Lower lobe of right lung (tissue), 2 donors: ENCODE measurements around the gene NFKB1. TPM values are rescaled to one million over a fixed set of nuclear protein-coding genes. Genes with fewer than 3 reads are reported as not detected.

Experiments
- ATAC-seq, 2 donors: fragments of 200-7000 bp; cut with Tn5 transposase; one replicate each; pipeline ENCODE4 v1.9.1; 2020 to 2022; ENCODE audit warnings: mild to moderate bottlenecking in 2 of 2, moderate library complexity in 2 of 2
- DNase-seq: peaks from one replicate; pipeline ENCODE4 v3.0.0-alpha.2; 2020
- H3K27ac ChIP-seq: fragments of 200-600 bp; one replicate; pipeline ENCODE4 v1.8.0; 2022
- H3K27me3 ChIP-seq: fragments of 200-600 bp; one replicate; pipeline ENCODE4 v1.8.0; 2022; ENCODE audit warnings: low read depth
- H3K36me3 ChIP-seq: fragments of 200-600 bp; one replicate; pipeline ENCODE4 v1.8.0; 2022; ENCODE audit warnings: mild to moderate bottlenecking
- H3K4me1 ChIP-seq: fragments of 200-600 bp; one replicate; pipeline ENCODE4 v1.8.0; 2022
- H3K4me3 ChIP-seq: fragments of 200-600 bp; one replicate; pipeline ENCODE4 v1.8.0; 2022; ENCODE audit warnings: mild to moderate bottlenecking
- H3K9me3 ChIP-seq: fragments of 200-600 bp; one replicate; pipeline ENCODE4 v1.8.0; 2022
- intact Hi-C: fragments of 100-400 bp; cut with DNase I; formaldehyde crosslinking; loops from one replicate; pipeline ENCODE4 v1.11.0; 2022
- total RNA-seq: library from RNA; stranded (reverse); fragmentation: NEBNext Ultra II Directional; extraction: Animal tissue kit (Norgen Biotek cat#: 25700); gene quantifications from one replicate; pipeline ENCODE4 v1.2.1, GENCODE V29; 2021
- TF ChIP-seq, protein P1 (sequence below): fragments of 200-600 bp; IDR thresholded peaks from one replicate; pipeline ENCODE4 v1.8.0; 2022; ENCODE audit warnings: antibody characterized with exemption, mild to moderate bottlenecking
- donor health status: DM: no; HTN: yes; CAD: no; lungs with severe emphysema.

NFKB1 gene
- total RNA-seq, 1 donor from 2014 or later = 48.9 TPM

DNA sequence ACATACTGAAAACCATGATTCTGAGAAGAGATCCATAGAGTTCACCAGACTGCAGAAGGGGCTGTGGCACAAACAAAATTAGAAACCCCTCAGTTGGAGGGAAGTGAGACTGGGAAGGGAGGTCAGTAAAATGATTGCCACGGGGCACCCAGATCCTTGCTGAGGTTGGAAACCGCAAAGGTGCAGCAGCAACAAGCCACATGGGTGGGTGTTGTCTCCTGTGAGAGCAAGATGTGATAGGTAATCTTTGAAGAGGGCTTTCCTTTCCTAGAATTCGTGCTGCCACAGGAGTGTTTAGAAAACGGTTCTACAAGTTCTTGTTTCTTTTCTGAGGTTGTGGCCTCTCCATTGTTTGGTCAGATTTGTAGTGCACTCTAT is 85.5 kb downstream of the NFKB1 start:
- intact Hi-C loops = loop anchor here (10.0 kb wide), 1 partner anchor 132 kb away; no protein-coding TSS in a partner anchor
- ATAC-seq = no peak
- Histone ChIP-seq H3K27me3 (no peaks in the 10 kb centered on the region), H3K9me3 (peaks cover 4% of the 10 kb centered on the region), H3K4me3 (no peak overlapping the region), H3K4me1 (no peaks in the 10 kb centered on the region), H3K27ac (no peak overlapping the region), H3K36me3 (peaks cover 83% of the 10 kb centered on the region)
- TF ChIP-seq, protein P1, sequence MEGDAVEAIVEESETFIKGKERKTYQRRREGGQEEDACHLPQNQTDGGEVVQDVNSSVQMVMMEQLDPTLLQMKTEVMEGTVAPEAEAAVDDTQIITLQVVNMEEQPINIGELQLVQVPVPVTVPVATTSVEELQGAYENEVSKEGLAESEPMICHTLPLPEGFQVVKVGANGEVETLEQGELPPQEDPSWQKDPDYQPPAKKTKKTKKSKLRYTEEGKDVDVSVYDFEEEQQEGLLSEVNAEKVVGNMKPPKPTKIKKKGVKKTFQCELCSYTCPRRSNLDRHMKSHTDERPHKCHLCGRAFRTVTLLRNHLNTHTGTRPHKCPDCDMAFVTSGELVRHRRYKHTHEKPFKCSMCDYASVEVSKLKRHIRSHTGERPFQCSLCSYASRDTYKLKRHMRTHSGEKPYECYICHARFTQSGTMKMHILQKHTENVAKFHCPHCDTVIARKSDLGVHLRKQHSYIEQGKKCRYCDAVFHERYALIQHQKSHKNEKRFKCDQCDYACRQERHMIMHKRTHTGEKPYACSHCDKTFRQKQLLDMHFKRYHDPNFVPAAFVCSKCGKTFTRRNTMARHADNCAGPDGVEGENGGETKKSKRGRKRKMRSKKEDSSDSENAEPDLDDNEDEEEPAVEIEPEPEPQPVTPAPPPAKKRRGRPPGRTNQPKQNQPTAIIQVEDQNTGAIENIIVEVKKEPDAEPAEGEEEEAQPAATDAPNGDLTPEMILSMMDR = no peak
- DNase-seq = no peak

DNA sequence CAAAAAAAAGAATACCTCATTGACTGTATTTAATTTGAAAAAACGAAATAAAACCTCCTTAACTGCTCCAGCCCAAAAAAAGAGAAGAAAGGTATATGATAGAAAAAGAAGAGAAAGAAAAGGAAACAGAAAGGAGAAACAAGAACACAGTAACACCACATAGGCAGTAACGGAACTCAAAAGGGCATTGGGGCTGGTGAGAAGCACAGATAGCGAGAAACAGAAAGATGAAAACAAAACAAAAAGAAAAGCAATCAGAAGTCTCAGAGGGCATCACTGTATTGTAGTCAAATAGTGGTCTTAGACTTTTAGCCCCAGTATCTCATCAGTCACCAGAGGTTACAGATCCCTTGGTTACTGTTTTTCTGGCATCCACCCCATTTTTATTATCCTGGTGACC is 88.6 kb downstream of the NFKB1 start:
- H3K27ac ChIP-seq = no peak overlapping the region
- no peak overlapping the region for H3K4me3 ChIP-seq
- H3K9me3 ChIP-seq = peaks cover 4% of the 10 kb centered on the region
- H3K27me3 ChIP-seq = no peaks in the 10 kb centered on the region
- H3K4me1 ChIP-seq = no peaks in the 10 kb centered on the region
- TF ChIP-seq, protein P1 = no peak
- ATAC-seq = no peak
- peaks cover 69% of the 10 kb centered on the region for H3K36me3 ChIP-seq
- intact Hi-C loops = loop anchor here (10.0 kb wide), 1 partner anchor 135 kb away; no protein-coding TSS in a partner anchor
- DNase-seq = no peak

DNA sequence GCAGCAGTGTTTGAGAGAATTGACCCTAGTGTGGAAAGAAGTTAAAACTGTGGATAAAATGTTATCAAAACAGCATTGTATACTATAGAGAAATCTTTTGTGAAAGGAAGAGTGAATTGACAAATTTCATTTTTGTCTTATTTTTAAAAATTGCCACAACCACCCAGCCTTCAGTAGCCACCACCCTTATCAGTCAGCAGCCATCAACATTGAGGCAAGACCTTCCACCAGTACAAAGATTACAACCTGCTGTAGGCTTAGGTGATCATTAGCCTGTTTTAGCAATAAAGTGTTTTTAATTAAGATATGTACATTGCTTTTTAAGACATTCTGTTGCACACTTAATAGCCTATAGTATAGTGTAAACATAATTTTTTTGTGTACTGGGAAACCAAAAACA is 91.1 kb downstream of the NFKB1 start:
- Histone ChIP-seq H3K36me3 (peaks cover 69% of the 10 kb centered on the region), H3K27ac (no peak overlapping the region), H3K4me1 (peaks cover under 1% of the 10 kb centered on the region), H3K9me3 (peaks cover 4% of the 10 kb centered on the region), H3K4me3 (no peak overlapping the region), H3K27me3 (no peaks in the 10 kb centered on the region)
- ATAC-seq = no peak
- TF ChIP-seq, protein P1 = no peak
- intact Hi-C loops = no loop called here
- DNase-seq = no peak

DNA sequence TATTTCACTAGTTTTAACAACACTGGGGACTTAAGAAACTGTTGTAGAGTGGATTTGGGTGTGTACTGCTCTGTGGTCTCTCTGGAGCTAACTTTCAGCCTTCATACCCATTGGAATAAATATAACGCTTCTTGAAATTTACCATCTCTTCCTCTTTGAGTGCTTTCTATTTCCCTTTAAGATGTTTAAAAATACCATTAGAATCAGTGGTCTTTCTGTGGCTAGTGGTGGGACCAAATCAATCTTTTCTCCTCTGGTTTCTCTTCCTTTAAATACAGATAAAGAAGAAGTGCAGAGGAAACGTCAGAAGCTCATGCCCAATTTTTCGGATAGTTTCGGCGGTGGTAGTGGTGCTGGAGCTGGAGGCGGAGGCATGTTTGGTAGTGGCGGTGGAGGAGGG is 92.0 kb downstream of the NFKB1 start:
- TF ChIP-seq, protein P1 = no peak
- no peak for DNase-seq
- intact Hi-C loops = no loop called here
- Histone ChIP-seq H3K27me3 (no peaks in the 10 kb centered on the region), H3K4me1 (peaks cover 9% of the 10 kb centered on the region), H3K4me3 (no peak overlapping the region), H3K9me3 (peaks cover 4% of the 10 kb centered on the region), H3K27ac (no peak overlapping the region), H3K36me3 (peaks cover 69% of the 10 kb centered on the region)
- no peak for ATAC-seq

DNA sequence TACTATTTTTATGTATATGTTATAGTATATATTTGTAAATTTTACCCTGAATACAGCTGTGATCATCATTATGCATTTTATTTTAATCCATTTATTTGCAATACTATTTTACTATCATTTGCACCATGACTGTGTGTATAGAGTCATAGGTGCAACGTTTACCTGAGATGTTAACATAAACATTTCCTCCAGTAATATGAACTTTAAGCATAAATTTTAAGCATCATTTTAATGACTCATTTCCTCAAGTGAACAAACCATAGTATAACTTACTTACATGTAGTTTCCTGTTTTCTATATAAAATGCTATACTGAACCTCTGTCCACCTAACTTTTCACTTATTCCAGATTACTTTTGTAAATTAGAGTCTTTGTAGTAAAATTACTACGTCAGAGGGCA is 92.8 kb downstream of the NFKB1 start:
- Histone ChIP-seq H3K27me3 (no peaks in the 10 kb centered on the region), H3K27ac (no peak overlapping the region), H3K9me3 (peaks cover 4% of the 10 kb centered on the region), H3K36me3 (peaks cover 69% of the 10 kb centered on the region), H3K4me3 (no peak overlapping the region), H3K4me1 (peaks cover 18% of the 10 kb centered on the region)
- intact Hi-C loops = no loop called here
- no peak for ATAC-seq
- TF ChIP-seq, protein P1 = no peak
- no peak for DNase-seq

DNA sequence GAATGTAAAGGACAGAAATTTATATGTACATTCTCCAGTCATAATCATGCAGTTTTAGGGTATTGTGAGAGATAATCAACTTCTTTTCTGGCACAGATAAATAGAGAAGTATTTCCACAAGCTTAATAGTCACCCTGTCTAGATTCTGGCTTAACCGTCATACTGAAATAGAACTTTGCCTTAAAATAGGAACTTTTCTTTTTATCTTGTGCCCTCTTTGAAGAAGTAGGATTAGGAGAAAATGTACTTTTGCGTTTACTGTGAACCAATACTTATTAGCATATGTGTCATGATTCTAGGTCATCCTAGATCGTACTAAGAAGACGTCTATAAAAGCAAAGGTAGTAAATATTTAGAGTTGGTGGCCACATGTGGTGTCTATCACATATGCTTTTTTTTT is 95.4 kb downstream of the NFKB1 start:
- Histone ChIP-seq H3K9me3 (no peaks in the 10 kb centered on the region), H3K27ac (no peak overlapping the region), H3K4me1 (peaks cover 18% of the 10 kb centered on the region), H3K4me3 (no peak overlapping the region), H3K36me3 (peaks cover 85% of the 10 kb centered on the region), H3K27me3 (no peaks in the 10 kb centered on the region)
- no peak for DNase-seq
- intact Hi-C loops = no loop called here
- TF ChIP-seq, protein P1 = no peak
- ATAC-seq = no peak
